ENCODE results near the gene NTMT1. TPM values are rescaled to one million over a fixed set of nuclear protein-coding genes. Genes with fewer than 3 reads are reported as not detected.

The NTMT1 gene
- total RNA-seq, 2 donors from 2014 or later, result 27.0 to 27.8 TPM

DNA sequence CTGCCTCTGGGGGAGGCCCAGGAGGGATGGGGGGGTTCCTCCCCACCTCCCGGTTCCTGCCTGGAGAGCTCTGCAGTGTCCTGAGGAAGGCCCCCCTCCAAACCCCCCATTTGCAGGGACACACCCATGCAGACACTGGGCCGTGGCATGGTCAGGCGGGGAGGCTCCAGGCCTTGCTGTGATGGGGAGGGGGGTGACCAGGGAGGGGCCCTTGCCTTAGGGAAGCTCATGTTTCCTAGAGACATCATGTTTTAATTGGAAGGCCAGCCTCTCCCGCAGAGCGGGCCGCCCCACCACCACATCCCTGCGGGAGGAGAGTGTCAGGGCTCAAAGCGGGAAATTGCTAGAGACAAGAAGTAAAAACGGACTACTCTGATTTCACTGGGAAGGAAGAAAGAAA is 51.5 kb downstream of the NTMT1 start:
- Mint-ChIP-seq H3K4me3 (no peak overlapping the region), H3K4me1 (no peaks in the 10 kb centered on the region), H3K27me3 (peaks cover 43% of the 10 kb centered on the region), H3K36me3 (ENCODE audit: low read depth) (no peaks in the 10 kb centered on the region), H3K27ac (no peak overlapping the region)
- no peaks in the 10 kb centered on the region for H3K9me3 ChIP-seq (ENCODE audit: control insufficient read depth, low read length, poor library complexity, severe bottlenecking)
- no peak for DNase-seq
- no peak for ATAC-seq

DNA sequence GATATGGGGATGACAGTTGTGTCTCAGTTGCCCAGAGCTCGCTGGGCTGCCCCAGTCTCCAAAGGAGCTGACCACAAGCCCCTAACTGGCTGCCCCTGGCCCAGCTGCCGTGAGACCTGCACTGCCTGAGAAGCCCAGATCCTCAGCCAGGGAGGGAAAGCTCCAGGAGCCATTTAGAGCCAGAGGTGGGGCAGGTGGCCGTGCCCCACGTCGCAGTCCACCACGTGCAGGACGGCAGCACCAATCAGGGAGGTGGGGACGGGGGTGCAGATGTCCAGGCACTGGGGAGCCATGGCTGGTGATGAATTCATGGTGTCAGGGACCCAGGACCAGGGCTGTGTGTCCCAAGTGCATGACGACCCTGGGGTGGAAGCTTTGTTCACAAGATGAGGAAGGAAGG is 52.9 kb downstream of the NTMT1 start:
- H3K27ac Mint-ChIP-seq, result no peak overlapping the region
- no peak overlapping the region for H3K4me3 Mint-ChIP-seq

DNA sequence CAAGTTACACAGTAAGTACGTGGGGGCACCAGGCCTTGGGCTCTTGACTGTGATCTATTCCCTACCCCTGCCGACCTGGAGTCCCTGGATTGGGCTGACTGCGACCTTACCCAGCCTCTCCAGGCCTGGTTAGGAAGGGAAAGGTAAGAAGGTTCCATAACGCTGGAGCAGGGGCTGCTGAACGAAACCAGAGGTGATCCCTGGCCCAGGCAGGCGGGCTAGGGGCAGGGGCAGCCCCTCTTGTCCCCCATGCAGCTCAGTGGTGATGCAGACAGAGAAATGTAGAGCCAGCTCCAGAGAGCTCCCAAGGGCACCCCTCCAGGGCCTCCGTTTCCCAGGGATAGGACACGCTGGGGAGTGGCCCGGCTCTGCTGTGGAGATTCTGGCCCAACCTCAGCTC is 53.6 kb downstream of the NTMT1 start:
- no peaks in the 10 kb centered on the region for H3K9me3 ChIP-seq (ENCODE audit: control insufficient read depth, low read length, poor library complexity, severe bottlenecking)
- Mint-ChIP-seq H3K4me3 (no peak overlapping the region), H3K27ac (no peak overlapping the region), H3K4me1 (no peaks in the 10 kb centered on the region), H3K27me3 (peaks cover 53% of the 10 kb centered on the region), H3K36me3 (ENCODE audit: low read depth) (no peaks in the 10 kb centered on the region)
- no peak for ATAC-seq
- no peak for DNase-seq

More for the DNA sequence above, 52.9 kb downstream of the NTMT1 start:
- no peaks in the 10 kb centered on the region for H3K9me3 ChIP-seq (ENCODE audit: control insufficient read depth, low read length, poor library complexity, severe bottlenecking)
- DNase-seq, result no peak
- no peak for ATAC-seq
- Mint-ChIP-seq H3K4me1 (no peaks in the 10 kb centered on the region), H3K27me3 (peaks cover 53% of the 10 kb centered on the region), H3K36me3 (ENCODE audit: low read depth) (no peaks in the 10 kb centered on the region)

- Mint-ChIP-seq H3K4me1 (no peaks in the 10 kb centered on the region), H3K4me3 (no peak overlapping the region), H3K27ac (no peak overlapping the region), H3K36me3 (ENCODE audit: low read depth) (no peaks in the 10 kb centered on the region), H3K27me3 (peaks cover 47% of the 10 kb centered on the region)
- H3K9me3 ChIP-seq (ENCODE audit: control insufficient read depth, low read length, poor library complexity, severe bottlenecking), result no peaks in the 10 kb centered on the region
- no peak for DNase-seq
- ATAC-seq, result no peak
These were observed 56.0 kb downstream of the NTMT1 start for GRCh38 chr9:129681924-129682323.

GRCh38 chr9:129682381-129682780 is 56.4 kb downstream of the NTMT1 start:
- H3K4me3 Mint-ChIP-seq, result no peak overlapping the region

DNA sequence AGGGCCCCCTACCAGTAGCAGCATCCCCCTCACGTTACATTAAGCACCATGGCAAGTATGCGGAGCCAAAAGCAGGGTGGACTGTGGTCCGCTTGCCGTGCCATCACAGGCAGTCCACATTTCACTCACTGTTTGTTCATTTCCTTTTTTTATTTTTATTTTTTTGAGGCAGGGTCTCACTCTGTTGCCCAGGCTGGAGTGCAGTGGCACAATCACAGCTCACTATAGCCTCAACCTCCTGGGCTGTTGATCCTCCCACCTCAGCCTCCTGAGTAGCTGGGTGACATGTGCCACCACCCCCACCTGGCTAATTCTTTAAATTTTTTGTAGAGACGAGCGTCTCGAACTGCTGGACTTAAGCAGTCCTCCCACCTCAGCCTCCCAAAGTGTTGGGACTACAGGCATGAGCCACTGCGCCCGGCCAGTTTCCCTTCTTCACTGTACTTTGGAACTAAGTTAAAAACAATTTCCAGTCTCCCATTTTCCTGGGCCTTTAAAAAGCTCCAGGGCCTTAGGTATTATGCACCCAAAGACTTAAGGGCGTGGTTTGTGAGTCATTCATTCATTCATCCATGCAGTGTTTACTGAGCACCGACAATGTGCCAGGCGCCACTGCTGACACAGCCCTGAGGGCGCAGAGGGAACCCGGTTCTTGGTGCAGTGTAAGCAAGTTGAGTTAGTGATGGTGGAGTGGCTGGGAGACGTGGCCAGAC is 59.4 kb downstream of the NTMT1 start:
- Mint-ChIP-seq H3K27me3 (peaks cover 26% of the 10 kb centered on the region), H3K27ac (no peak overlapping the region), H3K36me3 (ENCODE audit: low read depth) (no peaks in the 10 kb centered on the region), H3K4me3 (no peak overlapping the region), H3K4me1 (no peaks in the 10 kb centered on the region)
- ATAC-seq (no peak), DNase-seq (no peak)
- no peaks in the 10 kb centered on the region for H3K9me3 ChIP-seq (ENCODE audit: control insufficient read depth, low read length, poor library complexity, severe bottlenecking)

More at GRCh38 chr9:129682381-129682780, 56.4 kb downstream of the NTMT1 start:
- H3K4me1 Mint-ChIP-seq, result no peaks in the 10 kb centered on the region
- H3K36me3 Mint-ChIP-seq (ENCODE audit: low read depth), result no peaks in the 10 kb centered on the region
- H3K27me3 Mint-ChIP-seq, result peaks cover 43% of the 10 kb centered on the region
- H3K9me3 ChIP-seq (ENCODE audit: control insufficient read depth, low read length, poor library complexity, severe bottlenecking), result no peaks in the 10 kb centered on the region
- DNase-seq (no peak), ATAC-seq (no peak)
- no peak overlapping the region for H3K27ac Mint-ChIP-seq

Other genes starting within 250 kb of the NTMT1 start
- gene C9orf50, start 5.1 kb upstream of the NTMT1 start, total RNA-seq, result not detected
- gene ASB6, start 16.0 kb downstream of the NTMT1 start, total RNA-seq, result 10 to 100 TPM; 21.9 to 28.7 TPM
- gene PRRX2, start 39.5 kb downstream of the NTMT1 start, total RNA-seq, result not detected
- gene PTGES, start 126.9 kb downstream of the NTMT1 start, total RNA-seq, result under 1 TPM in 1 of 2 donors, not detected in 1; 0.15 TPM
- 10 to 100 TPM; 13.2 to 18.7 TPM for gene TOR1B, start 177.0 kb downstream of the NTMT1 start, total RNA-seq
- gene TOR1A, start 198.0 kb downstream of the NTMT1 start, total RNA-seq, result 10 to 100 TPM; 16.7 to 17.2 TPM
- gene C9orf78, start 209.1 kb downstream of the NTMT1 start, total RNA-seq, result 100 to 1,000 TPM in 1 of 2 donors, 10 to 100 TPM in 1; 96.2 to 111 TPM
- gene USP20, start 209.3 kb downstream of the NTMT1 start, total RNA-seq, result 10 to 100 TPM; 80.7 to 90.0 TPM